Ishikawa (cell line): ENCODE results near the gene CEP104.

Experiments used
- CEBPB ChIP-seq: IDR thresholded peaks from 2 replicates; pipeline ENCODE4 v1.6.1; 2012
- CREB1 ChIP-seq: IDR thresholded peaks from 2 replicates; pipeline ENCODE4 v1.6.1; 2012; ENCODE audit warnings: low read depth
- EGR1 ChIP-seq: IDR thresholded peaks from 2 replicates; pipeline ENCODE4 v1.6.1; 2012
- EP300 ChIP-seq: IDR thresholded peaks from 2 replicates; pipeline ENCODE4 v1.6.1; 2012; ENCODE audit warnings: borderline replicate concordance
- FOXM1 ChIP-seq: IDR thresholded peaks from 2 replicates; pipeline ENCODE4 v1.6.1; 2012; ENCODE audit warnings: low read depth, borderline replicate concordance
- MAX ChIP-seq: IDR thresholded peaks from 2 replicates; pipeline ENCODE4 v1.6.1; 2012
- NFIC ChIP-seq: IDR thresholded peaks from 2 replicates; pipeline ENCODE4 v1.6.1; 2012
- RAD21 ChIP-seq: IDR thresholded peaks from 2 replicates; pipeline ENCODE4 v1.6.1; 2012; ENCODE audit warnings: low read depth
- REST ChIP-seq: IDR thresholded peaks from 2 replicates; pipeline ENCODE4 v1.6.1; 2012; ENCODE audit warnings: low read depth, mild to moderate bottlenecking
- TAF1 ChIP-seq: IDR thresholded peaks from 2 replicates; pipeline ENCODE4 v1.6.1; 2012; ENCODE audit warnings: low read depth, mild to moderate bottlenecking
- TCF12 ChIP-seq: IDR thresholded peaks from 2 replicates; pipeline ENCODE4 v1.6.1; 2012; ENCODE audit warnings: low read depth
- USF1 ChIP-seq: IDR thresholded peaks from 2 replicates; pipeline ENCODE4 v1.6.1; 2012
- YY1 ChIP-seq: IDR thresholded peaks from 2 replicates; pipeline ENCODE4 v1.6.1; 2012; ENCODE audit warnings: low read depth
- ZBTB7A ChIP-seq: IDR thresholded peaks from 2 replicates; pipeline ENCODE4 v1.6.1; 2012; ENCODE audit warnings: low read depth

GRCh38 chr1:3906672-3907020 is 49.6 kb upstream of the CEP104 start:
- TF ChIP-seq ZBTB7A, result no peak
- TF ChIP-seq EP300, result no peak
- TF ChIP-seq MAX, result no peak
- TF ChIP-seq CREB1, result no peak
- TF ChIP-seq NFIC, result no peak
- no peak for TF ChIP-seq TCF12
- TF ChIP-seq CEBPB, result no peak
- TF ChIP-seq TAF1, result no peak
- TF ChIP-seq EGR1, result no peak
- no peak for TF ChIP-seq YY1
- TF ChIP-seq REST, result no peak
- TF ChIP-seq USF1, result no peak
- TF ChIP-seq FOXM1, result no peak
- no peak for TF ChIP-seq RAD21
